ENCODE results near the gene TSPYL4. TPM values are rescaled to one million over a fixed set of nuclear protein-coding genes. Genes with fewer than 3 reads are reported as not detected.

TSPYL4 gene
- total RNA-seq, 1 donor from 2014 or later, result 2.1 TPM

- no peak for FAIRE-seq
- no peaks in the 10 kb centered on the region for H3K27me3 ChIP-seq (ENCODE audit: control insufficient read depth, insufficient read depth, low read length)
- H3K36me3 ChIP-seq (ENCODE audit: control insufficient read depth, insufficient read depth, low read length), result peaks cover 2% of the 10 kb centered on the region
- TF ChIP-seq CTCF (IDR thresholded peaks at IDR 0.05; ENCODE audit: insufficient read depth, low read length, severe bottlenecking), result no peak
- peak; percentile 50 for DNase-seq (ENCODE audit: low read depth)
- H3K4me3 ChIP-seq (ENCODE audit: low read depth, low read length), result no peak overlapping the region
Measured at GRCh38 chr6:116221067-116221466, 32.8 kb downstream of the TSPYL4 start.

GRCh38 chr6:116218866-116219265 lies 35.0 kb downstream of the TSPYL4 start:
- DNase-seq (ENCODE audit: low read depth), result no peak
- no peak overlapping the region for H3K4me3 ChIP-seq (ENCODE audit: low read depth, low read length)
- H3K36me3 ChIP-seq (ENCODE audit: control insufficient read depth, insufficient read depth, low read length), result peaks cover 2% of the 10 kb centered on the region
- FAIRE-seq, result no peak
- no peaks in the 10 kb centered on the region for H3K27me3 ChIP-seq (ENCODE audit: control insufficient read depth, insufficient read depth, low read length)
- TF ChIP-seq CTCF (IDR thresholded peaks at IDR 0.05; ENCODE audit: insufficient read depth, low read length, severe bottlenecking), result no peak

GRCh38 chr6:116218172-116218633 lies 35.7 kb downstream of the TSPYL4 start:
- peaks cover 2% of the 10 kb centered on the region for H3K36me3 ChIP-seq (ENCODE audit: control insufficient read depth, insufficient read depth, low read length)
- no peak overlapping the region for H3K4me3 ChIP-seq (ENCODE audit: low read depth, low read length)
- H3K27me3 ChIP-seq (ENCODE audit: control insufficient read depth, insufficient read depth, low read length), result no peaks in the 10 kb centered on the region
- TF ChIP-seq CTCF (IDR thresholded peaks at IDR 0.05; ENCODE audit: insufficient read depth, low read length, severe bottlenecking), result peak; percentile 16
- FAIRE-seq, result no peak
- DNase-seq (ENCODE audit: low read depth), result peak; percentile 46

GRCh38 chr6:116217069-116217468 lies 36.8 kb downstream of the TSPYL4 start:
- Histone ChIP-seq H3K36me3 (ENCODE audit: control insufficient read depth, insufficient read depth, low read length) (peaks cover 2% of the 10 kb centered on the region), H3K4me3 (ENCODE audit: low read depth, low read length) (no peak overlapping the region), H3K27me3 (ENCODE audit: control insufficient read depth, insufficient read depth, low read length) (no peaks in the 10 kb centered on the region)
- FAIRE-seq (no peak), DNase-seq (ENCODE audit: low read depth) (peak; percentile 58)
- TF ChIP-seq CTCF (IDR thresholded peaks at IDR 0.05; ENCODE audit: insufficient read depth, low read length, severe bottlenecking), result peak; percentile 40

GRCh38 chr6:116215414-116215813 lies 38.5 kb downstream of the TSPYL4 start:
- no peak overlapping the region for H3K4me3 ChIP-seq (ENCODE audit: low read depth, low read length)
- TF ChIP-seq CTCF (IDR thresholded peaks at IDR 0.05; ENCODE audit: insufficient read depth, low read length, severe bottlenecking), result no peak
- no peaks in the 10 kb centered on the region for H3K36me3 ChIP-seq (ENCODE audit: control insufficient read depth, insufficient read depth, low read length)
- FAIRE-seq (no peak), DNase-seq (ENCODE audit: low read depth) (peak; percentile 82)
- H3K27me3 ChIP-seq (ENCODE audit: control insufficient read depth, insufficient read depth, low read length), result no peaks in the 10 kb centered on the region

GRCh38 chr6:116214681-116215080 lies 39.2 kb downstream of the TSPYL4 start:
- FAIRE-seq (no peak), DNase-seq (ENCODE audit: low read depth) (no peak)
- Histone ChIP-seq H3K4me3 (ENCODE audit: low read depth, low read length) (no peak overlapping the region), H3K36me3 (ENCODE audit: control insufficient read depth, insufficient read depth, low read length) (no peaks in the 10 kb centered on the region), H3K27me3 (ENCODE audit: control insufficient read depth, insufficient read depth, low read length) (no peaks in the 10 kb centered on the region)
- TF ChIP-seq CTCF (IDR thresholded peaks at IDR 0.05; ENCODE audit: insufficient read depth, low read length, severe bottlenecking), result no peak
